IMR-90 (cell line): Measurements from ENCODE around the gene CDK17.

Experiments used
- BHLHE40 ChIP-seq: fragments of 150-350 bp; IDR thresholded peaks from 2 replicates; pipeline ENCODE4 v1.6.1; 2016; ENCODE audit warnings: mild to moderate bottlenecking, low read depth, low read length
- CEBPB ChIP-seq: IDR thresholded peaks from 2 replicates; pipeline ENCODE4 v1.6.1; 2012; ENCODE audit warnings: low read depth, low read length, improper control_type of control experiment
- CHD1 ChIP-seq: IDR thresholded peaks from 2 replicates; pipeline ENCODE4 v1.6.1; 2012; ENCODE audit warnings: low read depth, low read length, improper control_type of control experiment
- MXI1 ChIP-seq: IDR thresholded peaks from 2 replicates; pipeline ENCODE4 v1.6.1; 2012; ENCODE audit warnings: low read depth, mild to moderate bottlenecking, low read length, moderate library complexity, borderline replicate concordance
- POLR2A ChIP-seq: IDR thresholded peaks from 2 replicates; pipeline ENCODE4 v1.6.1; 2012; ENCODE audit warnings: mild to moderate bottlenecking, low read depth, low read length
- RAD21 ChIP-seq: IDR thresholded peaks from 2 replicates; pipeline ENCODE4 v1.6.1; 2012; ENCODE audit warnings: low read length, improper control_type of control experiment
- RFX5 ChIP-seq: IDR thresholded peaks from 2 replicates; pipeline ENCODE4 v1.8.0; 2012; ENCODE audit warnings: low read depth, mild to moderate bottlenecking, low read length, moderate library complexity
- SMC3 ChIP-seq: fragments of 150-350 bp; IDR thresholded peaks from 2 replicates; pipeline ENCODE4 v1.6.1; 2016; ENCODE audit warnings: low read depth, mild to moderate bottlenecking, antibody characterized with exemption, low read length, moderate library complexity
- USF2 ChIP-seq: fragments of 150-350 bp; IDR thresholded peaks from 2 replicates; pipeline ENCODE4 v1.6.1; 2017; ENCODE audit warnings: mild to moderate bottlenecking, antibody characterized with exemption, low read length, low read depth
- TF ChIP-seq, protein P1 (sequence below): conservative IDR thresholded peaks from 2 replicates; pipeline ENCODE4 v1.5.1; 2012; ENCODE audit warnings: mild to moderate bottlenecking, low read depth, low read length, improper control_type of control experiment

DNA sequence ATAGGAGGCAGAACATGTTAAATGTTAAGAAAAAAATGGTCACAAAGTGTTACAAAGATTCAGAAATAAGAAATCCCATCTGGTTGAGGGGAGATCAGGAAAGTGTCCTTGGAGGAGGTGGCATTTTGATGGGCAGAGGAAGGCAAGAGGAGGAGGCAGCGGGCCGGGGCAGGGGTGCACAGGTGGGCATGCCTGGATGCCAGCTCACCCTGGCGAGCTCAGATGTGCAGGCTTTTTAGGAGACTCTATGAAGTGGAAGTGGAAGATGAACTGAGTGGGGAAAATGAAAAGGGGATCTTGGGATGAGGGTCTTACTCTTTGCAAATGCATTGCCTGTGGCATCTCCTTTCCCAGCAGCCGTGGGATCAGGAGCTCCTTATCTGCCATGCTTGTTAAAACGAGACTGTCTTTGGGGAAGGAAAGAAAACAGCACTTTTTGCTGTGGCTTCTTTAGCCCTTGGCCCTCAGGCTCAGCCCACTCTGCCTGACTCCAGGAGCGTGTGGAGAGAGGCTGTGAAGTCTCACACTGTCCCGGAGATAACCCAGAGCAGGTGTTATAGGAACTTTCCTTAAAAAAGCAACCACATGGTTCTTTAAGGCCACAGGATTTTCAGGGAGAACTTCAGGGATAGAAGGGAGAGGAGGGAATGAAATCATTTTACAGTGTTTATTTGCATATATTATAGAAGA, 143.4 kb downstream of the CDK17 start:
- TF ChIP-seq, protein P1, sequence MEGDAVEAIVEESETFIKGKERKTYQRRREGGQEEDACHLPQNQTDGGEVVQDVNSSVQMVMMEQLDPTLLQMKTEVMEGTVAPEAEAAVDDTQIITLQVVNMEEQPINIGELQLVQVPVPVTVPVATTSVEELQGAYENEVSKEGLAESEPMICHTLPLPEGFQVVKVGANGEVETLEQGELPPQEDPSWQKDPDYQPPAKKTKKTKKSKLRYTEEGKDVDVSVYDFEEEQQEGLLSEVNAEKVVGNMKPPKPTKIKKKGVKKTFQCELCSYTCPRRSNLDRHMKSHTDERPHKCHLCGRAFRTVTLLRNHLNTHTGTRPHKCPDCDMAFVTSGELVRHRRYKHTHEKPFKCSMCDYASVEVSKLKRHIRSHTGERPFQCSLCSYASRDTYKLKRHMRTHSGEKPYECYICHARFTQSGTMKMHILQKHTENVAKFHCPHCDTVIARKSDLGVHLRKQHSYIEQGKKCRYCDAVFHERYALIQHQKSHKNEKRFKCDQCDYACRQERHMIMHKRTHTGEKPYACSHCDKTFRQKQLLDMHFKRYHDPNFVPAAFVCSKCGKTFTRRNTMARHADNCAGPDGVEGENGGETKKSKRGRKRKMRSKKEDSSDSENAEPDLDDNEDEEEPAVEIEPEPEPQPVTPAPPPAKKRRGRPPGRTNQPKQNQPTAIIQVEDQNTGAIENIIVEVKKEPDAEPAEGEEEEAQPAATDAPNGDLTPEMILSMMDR: no peak
- no peak for TF ChIP-seq USF2
- no peak for TF ChIP-seq POLR2A
- TF ChIP-seq RAD21: no peak
- TF ChIP-seq RFX5: no peak
- no peak for TF ChIP-seq CEBPB
- TF ChIP-seq SMC3: no peak
- TF ChIP-seq CHD1: no peak
- no peak for TF ChIP-seq MXI1
- no peak for TF ChIP-seq BHLHE40
